Lung (tissue), 13 donors: ENCODE measurements around the gene ACVR1B. TPM values are rescaled to one million over a fixed set of nuclear protein-coding genes. Genes with fewer than 3 reads are reported as not detected.

Experiments
- ATAC-seq: fragments of 200-7000 bp; cut with Tn5 transposase; one replicate; pipeline ENCODE4 v1.9.1; 2020; ENCODE audit warnings: moderate number of reproducible peaks; ENCODE audit not compliant: insufficient read depth, low FRiP score
- DNase-seq, 3 donors: peaks; one replicate each; pipeline ENCODE4 v3.0.0-alpha.2; 2013 to 2017
- H3K27ac ChIP-seq, 2 donors: one replicate each; pipeline ENCODE4 v1.5.1; 2013; ENCODE audit warnings: mild to moderate bottlenecking in 2 of 2, moderate library complexity in 2 of 2, control low read depth in 1 of 2, inconsistent platforms in 1 of 2, low read depth in 1 of 2, low read length in 1 of 2
- H3K27me3 ChIP-seq, 3 donors: one replicate each; pipeline ENCODE4 v1.5.1; 2013; ENCODE audit warnings: low read length in 2 of 3; ENCODE audit not compliant: control insufficient read depth in 3 of 3, insufficient read depth in 3 of 3
- H3K36me3 ChIP-seq, 4 donors: one replicate each; pipeline ENCODE4 v1.5.1; 2013; ENCODE audit warnings: low read length in 4 of 4, mild to moderate bottlenecking in 1 of 4, moderate library complexity in 1 of 4; ENCODE audit not compliant: control insufficient read depth in 4 of 4, insufficient read depth in 4 of 4
- H3K4me1 ChIP-seq, 5 donors: one replicate each; pipeline ENCODE4 v1.5.1; 2013; ENCODE audit warnings: low read length in 5 of 5, mild to moderate bottlenecking in 2 of 5, moderate library complexity in 1 of 5; ENCODE audit not compliant: control insufficient read depth in 5 of 5, insufficient read depth in 5 of 5
- H3K4me3 ChIP-seq: one replicate; pipeline ENCODE4 v1.5.1; 2013; ENCODE audit warnings: mild to moderate bottlenecking, control low read depth, moderate library complexity
- H3K9ac ChIP-seq, 2 donors: one replicate each; pipeline ENCODE4 v1.5.1; 2013; ENCODE audit warnings: low read length in 2 of 2, control low read depth in 1 of 2; ENCODE audit not compliant: insufficient read depth in 1 of 2
- H3K9me3 ChIP-seq, 4 donors: one replicate each; pipeline ENCODE4 v1.5.1; 2013; ENCODE audit warnings: low read length in 3 of 4, mild to moderate bottlenecking in 1 of 4, moderate library complexity in 1 of 4; ENCODE audit not compliant: control insufficient read depth in 4 of 4, insufficient read depth in 3 of 4
- WGBS, 2 donors: extraction: QIAGEN DNeasy Blood & Tissue Kit; methylation state at CpG; one replicate each; pipeline ENCODE4 v1.1.7; 2013; 5-methylcytosine and 5-hydroxymethylcytosine counted together
- polyA plus RNA-seq, 2 donors: library from polyadenylated mRNA; stranded (reverse); fragments of 200-250 nt; gene quantifications; one replicate each; pipeline ENCODE4 v1.2.1, GENCODE V29; 2013
- small RNA-seq: library from RNA; depleted of rRNA; stranded (forward); fragments of <200 nt; gene quantifications from one replicate; pipeline ENCODE3, GENCODE V24; 2014; ENCODE audit warnings: low replicate concordance
- total RNA-seq, 2 donors: library from RNA; depleted of rRNA in 1 of 2; stranded (reverse); fragments of >200 nt in 1 of 2; gene quantifications; one replicate each; pipeline ENCODE4 v1.2.1, GENCODE V29; 2014 to 2021
- TF ChIP-seq, protein P1 (sequence below): IDR thresholded peaks from 2 replicates; pipeline ENCODE4 v1.5.1; 2012; ENCODE audit warnings: mild to moderate bottlenecking; ENCODE audit errors: control extremely low read depth, extremely low read depth
- donor health status: control.
- donor health status: control.
- donor health status: Bipolar disorder and iron deficiency.
- donor health status: healthy.
- donor health status: DM: yes; HTN: yes; CAD: no.

Gene ACVR1B
- total and polyA plus RNA-seq, 4 donors: 14.0 to 41.7 (median 21.0) TPM

DNA sequence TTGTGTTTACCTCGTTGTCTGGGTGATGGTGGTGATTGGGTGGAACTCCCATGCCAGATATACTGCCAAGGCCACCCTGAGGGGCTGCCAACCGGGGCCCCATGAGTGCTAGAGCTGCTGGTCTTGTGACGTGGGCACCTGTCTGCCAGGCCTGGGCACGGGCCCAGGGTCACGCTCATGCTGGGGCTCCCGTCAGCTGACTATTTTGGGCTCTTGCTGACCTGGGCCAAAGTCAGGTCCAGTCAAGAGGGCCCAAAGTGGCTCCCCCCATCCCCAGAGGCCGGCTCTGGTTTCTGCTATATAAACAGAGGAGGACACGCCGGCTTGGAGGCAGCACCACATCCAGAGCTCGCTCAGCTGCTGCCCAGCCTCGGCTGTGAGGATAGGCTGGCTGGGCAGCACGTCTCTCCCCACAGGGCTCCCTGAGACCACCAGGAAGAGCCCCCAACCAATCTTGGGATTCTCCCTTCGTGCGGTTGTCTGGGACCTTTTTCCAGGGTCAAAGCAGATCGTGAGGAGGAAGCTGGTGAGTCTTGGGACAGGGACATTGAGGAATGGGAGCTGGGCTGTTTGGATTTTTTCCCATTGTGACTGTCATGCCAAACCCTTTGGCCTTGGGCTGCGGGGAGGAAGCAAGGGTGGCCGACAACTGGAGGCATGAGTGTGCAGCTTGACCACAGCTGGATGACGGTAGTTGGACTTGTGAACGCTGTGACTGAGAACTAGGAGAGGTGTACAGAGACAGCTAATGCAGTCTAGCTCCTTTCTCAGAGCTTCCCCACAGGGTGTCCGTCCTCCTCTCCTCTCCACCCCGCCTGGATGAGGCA, 92.1 kb downstream of the ACVR1B start:
- TF ChIP-seq, protein P1, sequence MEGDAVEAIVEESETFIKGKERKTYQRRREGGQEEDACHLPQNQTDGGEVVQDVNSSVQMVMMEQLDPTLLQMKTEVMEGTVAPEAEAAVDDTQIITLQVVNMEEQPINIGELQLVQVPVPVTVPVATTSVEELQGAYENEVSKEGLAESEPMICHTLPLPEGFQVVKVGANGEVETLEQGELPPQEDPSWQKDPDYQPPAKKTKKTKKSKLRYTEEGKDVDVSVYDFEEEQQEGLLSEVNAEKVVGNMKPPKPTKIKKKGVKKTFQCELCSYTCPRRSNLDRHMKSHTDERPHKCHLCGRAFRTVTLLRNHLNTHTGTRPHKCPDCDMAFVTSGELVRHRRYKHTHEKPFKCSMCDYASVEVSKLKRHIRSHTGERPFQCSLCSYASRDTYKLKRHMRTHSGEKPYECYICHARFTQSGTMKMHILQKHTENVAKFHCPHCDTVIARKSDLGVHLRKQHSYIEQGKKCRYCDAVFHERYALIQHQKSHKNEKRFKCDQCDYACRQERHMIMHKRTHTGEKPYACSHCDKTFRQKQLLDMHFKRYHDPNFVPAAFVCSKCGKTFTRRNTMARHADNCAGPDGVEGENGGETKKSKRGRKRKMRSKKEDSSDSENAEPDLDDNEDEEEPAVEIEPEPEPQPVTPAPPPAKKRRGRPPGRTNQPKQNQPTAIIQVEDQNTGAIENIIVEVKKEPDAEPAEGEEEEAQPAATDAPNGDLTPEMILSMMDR: no peak
- Histone ChIP-seq H3K27me3 (no peaks in the 10 kb centered on the region), H3K9ac (no peak overlapping the region), H3K4me3 (no peak overlapping the region), H3K9me3 (no peaks in the 10 kb centered on the region), H3K27ac (peak overlapping the region; percentile 91 to 92), H3K4me1 (peaks cover 0 to 41% (median 6%) of the 10 kb centered on the region in 5 donors), H3K36me3 (no peaks in the 10 kb centered on the region)
- ATAC-seq (no peak), DNase-seq (peak in 1 of 3 donors; percentile 18)
- WGBS, 2 donors: 65 to 83% methylated on average over 21 of the region's 21 CpGs

DNA sequence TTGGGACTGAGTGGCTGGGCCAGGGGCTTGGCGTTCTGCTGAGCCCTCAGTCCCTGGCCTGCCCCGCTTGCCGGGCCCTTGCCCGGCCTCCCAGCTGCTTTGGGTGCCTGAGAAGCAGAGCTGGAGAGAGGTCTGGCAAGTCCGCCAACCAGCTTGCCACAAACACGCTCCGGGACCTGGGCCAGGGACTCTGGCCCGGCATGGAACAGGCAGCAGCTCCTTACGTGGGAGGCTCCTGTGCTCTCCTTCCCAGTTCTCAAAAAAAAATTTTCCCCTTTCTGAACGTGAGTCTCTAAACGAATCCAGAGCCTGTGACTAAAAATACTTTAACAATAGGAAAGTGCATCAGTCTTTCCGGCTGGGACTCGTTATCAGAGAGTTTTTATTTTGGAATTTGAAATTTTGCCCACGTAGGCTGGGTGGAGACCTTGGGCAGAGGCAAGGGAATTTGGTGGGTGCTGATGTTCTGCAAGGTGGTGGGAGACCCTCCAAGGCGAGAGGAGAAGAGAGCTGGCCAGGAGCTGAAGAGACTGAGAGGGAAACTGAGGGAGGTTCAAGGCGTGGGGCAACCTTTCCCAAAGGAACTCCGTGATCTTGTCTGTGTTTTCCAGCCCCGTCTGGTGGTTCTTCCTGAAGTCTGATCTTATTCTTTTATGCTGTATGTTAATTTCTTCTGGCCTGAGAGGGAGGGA, 92.9 kb downstream of the ACVR1B start:
- ATAC-seq (no peak), DNase-seq (no peak)
- Histone ChIP-seq H3K36me3 (no peaks in the 10 kb centered on the region), H3K4me1 (peaks cover 0 to 43% (median 6%) of the 10 kb centered on the region in 5 donors), H3K9ac (no peak overlapping the region), H3K9me3 (peaks cover 0 to 2% (median 0%) of the 10 kb centered on the region in 4 donors), H3K4me3 (no peak overlapping the region), H3K27ac (peak overlapping the region; percentile 91 to 92), H3K27me3 (no peaks in the 10 kb centered on the region)
- TF ChIP-seq, protein P1: no peak
- 52 to 78% methylated on average over 18 of the region's 18 CpGs for WGBS, 2 donors

DNA sequence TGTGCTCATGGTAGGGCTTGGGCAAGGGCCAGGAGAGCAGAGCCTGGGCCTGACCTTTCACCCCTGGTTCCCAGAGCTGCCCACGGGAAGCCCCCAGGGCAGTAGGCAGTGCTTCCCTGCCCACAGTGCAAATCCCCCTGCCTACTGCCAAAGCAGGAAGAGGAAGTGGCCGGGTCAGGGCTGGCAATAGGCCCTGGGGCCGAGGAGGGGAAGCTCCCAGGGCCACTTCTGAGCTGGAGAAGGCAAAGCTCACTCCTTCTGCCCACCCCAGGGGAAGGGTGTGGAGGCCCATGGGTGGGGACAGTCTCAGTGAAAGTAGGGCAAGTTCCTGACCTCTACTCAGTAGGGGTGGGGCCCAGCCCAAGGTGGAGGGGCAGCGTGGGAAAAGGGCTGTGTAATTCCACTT, 94.3 kb downstream of the ACVR1B start:
- H3K4me3 ChIP-seq: no peak overlapping the region
- peaks cover 6 to 54% (median 16%) of the 10 kb centered on the region in 5 donors for H3K4me1 ChIP-seq
- no peak overlapping the region for H3K9ac ChIP-seq
- TF ChIP-seq, protein P1: no peak
- no peak for ATAC-seq
- peak overlapping the region; percentile 38 to 87 for H3K27ac ChIP-seq
- 9 to 16% methylated on average over 4 of the region's 4 CpGs for WGBS, 2 donors
- DNase-seq: no peak
- no peaks in the 10 kb centered on the region for H3K36me3 ChIP-seq
- no peaks in the 10 kb centered on the region for H3K27me3 ChIP-seq
- H3K9me3 ChIP-seq: peaks cover 0 to 2% (median 0%) of the 10 kb centered on the region in 4 donors

Small RNAs within 50 kb of the gene (small RNA-seq; reads per million reads assigned to genes)
- gene RNU6-574P: not detected

Other genes with a start within 250 kb of the ACVR1B start
- 1 to 10 TPM in 1 of 2 donors, under 1 TPM in 1; 0.89 to 1.9 TPM for gene FIGNL2, start 103.0 kb upstream of the ACVR1B start, total RNA-seq
- gene FIGNL2, start 103.0 kb upstream of the ACVR1B start, polyA plus RNA-seq: under 1 TPM; 0.33 to 0.71 TPM
- under 1 TPM; 0.14 to 0.21 TPM for gene ANKRD33, start 63.6 kb upstream of the ACVR1B start, total RNA-seq
- under 1 TPM; 0.24 to 0.50 TPM for gene ANKRD33, start 63.6 kb upstream of the ACVR1B start, polyA plus RNA-seq
- gene ACVRL1, start 44.2 kb upstream of the ACVR1B start, total RNA-seq: 100 to 1,000 TPM; 101 to 186 TPM
- 100 to 1,000 TPM in 1 of 2 donors, 10 to 100 TPM in 1; 76.1 to 130 TPM for gene ACVRL1, start 44.2 kb upstream of the ACVR1B start, polyA plus RNA-seq
- 10 to 100 TPM; 31.4 to 84.0 TPM for gene TAMALIN, start 55.2 kb downstream of the ACVR1B start, total RNA-seq
- 10 to 100 TPM; 52.9 to 68.0 TPM for gene TAMALIN, start 55.2 kb downstream of the ACVR1B start, polyA plus RNA-seq
- 10 to 100 TPM; 56.8 to 77.9 TPM for gene NR4A1, start 99.7 kb downstream of the ACVR1B start, total RNA-seq
- gene NR4A1, start 99.7 kb downstream of the ACVR1B start, polyA plus RNA-seq: 10 to 100 TPM; 45.1 to 67.3 TPM
- 10 to 100 TPM; 22.1 to 37.2 TPM for gene ATG101, start 118.3 kb downstream of the ACVR1B start, total RNA-seq
- gene ATG101, start 118.3 kb downstream of the ACVR1B start, polyA plus RNA-seq: 10 to 100 TPM; 36.2 to 64.3 TPM
- 1 to 10 TPM; 2.2 to 6.5 TPM for gene SMIM41, start 128.0 kb downstream of the ACVR1B start, total RNA-seq
- 1 to 10 TPM; 1.9 to 7.6 TPM for gene SMIM41, start 128.0 kb downstream of the ACVR1B start, polyA plus RNA-seq
- gene KRT80, start 240.3 kb downstream of the ACVR1B start, total RNA-seq: 10 to 100 TPM in 1 of 2 donors, 1 to 10 TPM in 1; 1.8 to 15.5 TPM
- gene KRT80, start 240.3 kb downstream of the ACVR1B start, polyA plus RNA-seq: 1 to 10 TPM; 7.2 to 9.9 TPM